Suppressor macrophage treated with lipopolysaccharide for 1 hour (primary cell): ENCODE data around the gene MTCH1.
A peak's percentile ranks its signal among the peaks of the same experiment; 100 is the strongest.

Experiments
- DNase-seq, 3 donors: peaks; one replicate each; pipeline ENCODE4 v3.0.0-alpha.2; 2020 to 2022

MTCH1 gene

GRCh38 chr6:36989264-36989663 lies 3.3 kb upstream of the MTCH1 start:
- DNase-seq: no peak

- no peak for DNase-seq
These were observed 680 bp upstream of the MTCH1 start for GRCh38 chr6:36986704-36987047.

DNA sequence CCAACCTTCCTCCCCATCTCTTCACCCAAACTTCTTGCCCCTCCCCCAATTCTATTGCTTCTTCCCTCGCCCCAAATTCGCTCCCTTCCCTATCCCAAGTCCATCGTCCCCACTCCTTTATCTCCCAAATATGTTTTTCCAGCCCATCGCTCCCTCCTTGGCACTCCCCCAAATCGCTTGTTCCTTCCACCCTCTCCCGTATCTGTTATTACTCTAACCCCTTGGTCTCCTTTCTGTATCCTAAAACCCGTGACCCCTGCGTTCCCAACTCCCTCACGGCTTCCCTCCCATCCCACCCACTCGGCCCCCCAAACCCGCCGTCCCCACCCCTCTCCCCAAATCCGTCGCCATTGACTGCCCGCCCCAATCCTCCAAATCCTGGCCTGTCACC lies 584 bp downstream of the MTCH1 start:
- DNase-seq: no peak

- peak; percentile 82 to 90 (median 87) for DNase-seq
These were observed 1.2 kb downstream of the MTCH1 start for GRCh38 chr6:36984581-36985416.

DNA sequence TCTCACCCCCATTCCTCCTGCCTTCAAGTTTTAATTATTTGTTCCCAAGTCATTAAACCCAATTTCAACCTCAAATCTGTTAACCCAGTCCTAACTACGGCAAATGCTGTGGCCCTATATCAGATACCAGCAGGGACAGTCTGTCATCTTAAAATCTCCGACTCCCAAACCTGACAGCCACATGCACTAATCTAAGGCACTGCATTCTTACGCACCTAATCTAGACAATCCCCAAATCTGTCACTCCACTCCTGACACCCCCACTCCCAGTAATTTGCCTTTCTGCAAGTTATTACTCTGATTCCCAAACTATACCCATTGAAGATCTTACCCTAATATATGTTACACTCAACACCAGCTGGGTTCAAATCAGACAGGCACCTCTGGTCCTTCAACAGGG lies 2.5 kb downstream of the MTCH1 start:
- no peak for DNase-seq

- no peak for DNase-seq
These were observed 4.9 kb downstream of the MTCH1 start for GRCh38 chr6:36980876-36981619.

DNA sequence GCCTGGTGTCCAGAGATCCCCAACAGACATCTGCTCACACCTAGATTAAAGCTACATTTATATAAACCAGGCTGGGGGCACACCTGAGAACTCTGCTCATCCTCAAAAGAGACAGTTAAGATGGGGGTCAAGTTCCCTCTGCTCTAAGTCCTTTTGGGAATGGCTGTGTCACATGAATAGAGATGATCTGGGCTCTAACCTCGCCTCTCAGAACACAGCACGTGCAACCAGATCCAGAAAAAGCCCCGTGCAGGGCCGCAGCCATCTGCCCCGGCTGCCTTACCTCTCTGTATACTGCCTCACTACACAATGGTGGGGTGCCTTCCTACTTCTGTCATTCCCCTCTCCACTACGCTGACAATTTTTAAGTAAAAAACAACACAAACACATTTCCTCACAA lies 5.9 kb downstream of the MTCH1 start:
- DNase-seq: no peak

- no peak for DNase-seq
These were observed 6.7 kb downstream of the MTCH1 start for GRCh38 chr6:36979347-36979742.

GRCh38 chr6:36978421-36979346 lies 7.3 kb downstream of the MTCH1 start:
- DNase-seq: no peak

DNA sequence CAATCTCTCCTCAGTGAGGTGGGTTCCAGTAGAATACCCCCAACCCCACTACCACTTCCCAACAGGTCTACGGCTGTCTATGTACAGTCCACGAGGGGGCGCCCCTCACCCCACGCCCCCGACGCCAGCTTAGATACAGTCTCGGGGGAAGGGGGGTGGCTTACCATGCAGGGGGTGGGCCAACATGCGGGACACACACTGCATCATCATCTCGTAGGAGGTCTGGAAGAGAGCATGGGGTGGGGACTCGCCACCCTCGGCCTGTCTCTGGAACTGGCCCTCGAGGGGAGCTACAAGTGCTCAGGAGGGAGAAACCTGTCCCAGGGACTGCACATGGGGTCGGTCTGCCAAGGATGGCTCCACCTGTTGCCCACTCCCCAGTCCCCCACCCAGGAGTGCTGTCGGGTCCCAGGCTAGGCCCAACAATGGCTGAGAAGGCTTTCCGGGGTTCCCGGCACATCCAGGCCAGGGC lies 8.5 kb downstream of the MTCH1 start:
- DNase-seq: peak; percentile 24 to 46 (median 29)

GRCh38 chr6:36976931-36977330 lies 9.1 kb downstream of the MTCH1 start:
- DNase-seq: no peak

- DNase-seq: no peak
These were observed 9.5 kb downstream of the MTCH1 start for GRCh38 chr6:36976509-36976908.

DNA sequence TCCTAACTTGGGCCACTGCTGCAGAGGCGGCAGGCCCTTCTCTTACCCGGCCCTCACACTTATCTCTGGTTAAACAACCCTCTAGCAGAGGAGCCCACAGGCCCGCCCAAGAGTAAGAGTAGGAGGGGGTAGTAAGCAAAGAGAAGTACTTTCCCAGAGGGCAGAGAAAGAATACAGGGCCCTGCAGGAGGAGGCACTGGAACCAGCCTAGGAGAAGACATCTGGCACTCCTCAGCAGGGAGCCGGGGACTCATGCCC lies 10.1 kb downstream of the MTCH1 start:
- DNase-seq: no peak

DNA sequence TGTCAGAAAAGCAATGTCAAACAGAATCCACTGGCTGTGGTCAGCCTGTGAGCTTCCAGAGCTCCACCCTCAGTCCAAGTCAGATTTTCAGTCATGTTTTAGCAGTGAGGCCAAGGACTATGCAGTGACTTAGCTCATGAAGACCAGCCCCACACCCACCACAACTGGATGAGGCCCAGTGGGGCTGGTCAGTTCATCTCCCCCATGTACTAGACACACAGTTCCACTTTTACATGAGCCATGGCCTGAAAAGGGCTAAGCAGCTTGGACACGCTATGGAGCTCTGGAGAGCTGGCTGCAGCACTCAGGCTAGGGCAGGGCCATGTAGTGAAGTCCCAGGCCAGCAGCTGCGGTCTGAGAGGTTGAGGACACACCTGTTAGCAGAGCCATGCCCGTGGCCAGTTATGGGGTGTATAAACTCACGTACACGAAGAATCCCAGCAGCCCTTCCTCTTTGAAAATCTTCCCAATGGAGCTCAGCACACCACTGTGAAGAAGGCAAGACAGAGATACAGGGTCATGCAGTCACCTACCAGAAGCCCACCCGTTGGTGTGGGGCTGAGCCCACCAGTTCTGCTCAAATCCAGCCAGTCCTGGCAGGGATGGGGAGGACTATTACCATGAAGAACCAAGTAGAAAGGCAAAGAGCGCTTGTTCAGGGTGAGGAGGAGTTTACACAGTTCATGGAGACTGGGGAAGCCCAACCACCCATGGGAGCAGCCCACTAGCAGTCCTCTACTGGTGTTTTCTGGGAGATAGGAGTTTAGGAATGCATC lies 10.6 kb downstream of the MTCH1 start:
- no peak for DNase-seq

DNA sequence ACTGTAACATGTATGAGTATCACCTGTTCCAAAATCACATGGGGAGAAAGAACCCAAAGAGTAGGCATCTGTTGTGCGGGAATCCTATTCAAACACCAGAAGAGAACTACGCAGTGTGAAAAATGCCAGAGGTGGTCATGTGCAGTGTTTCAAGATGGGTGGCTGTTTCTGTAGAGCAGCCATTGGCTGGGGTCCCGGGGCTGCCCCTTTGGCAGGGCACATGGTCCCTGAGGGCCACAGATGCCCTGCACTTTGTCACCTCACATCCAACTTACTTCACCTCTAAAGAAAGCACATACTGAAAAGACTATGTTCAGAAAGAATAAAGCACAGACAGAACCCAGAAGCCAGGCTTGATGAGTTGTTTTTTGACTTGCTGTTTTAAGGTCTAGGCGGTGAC lies 12.3 kb downstream of the MTCH1 start:
- DNase-seq: no peak

- DNase-seq: no peak
These were observed 12.8 kb downstream of the MTCH1 start for GRCh38 chr6:36973190-36973589.

DNA sequence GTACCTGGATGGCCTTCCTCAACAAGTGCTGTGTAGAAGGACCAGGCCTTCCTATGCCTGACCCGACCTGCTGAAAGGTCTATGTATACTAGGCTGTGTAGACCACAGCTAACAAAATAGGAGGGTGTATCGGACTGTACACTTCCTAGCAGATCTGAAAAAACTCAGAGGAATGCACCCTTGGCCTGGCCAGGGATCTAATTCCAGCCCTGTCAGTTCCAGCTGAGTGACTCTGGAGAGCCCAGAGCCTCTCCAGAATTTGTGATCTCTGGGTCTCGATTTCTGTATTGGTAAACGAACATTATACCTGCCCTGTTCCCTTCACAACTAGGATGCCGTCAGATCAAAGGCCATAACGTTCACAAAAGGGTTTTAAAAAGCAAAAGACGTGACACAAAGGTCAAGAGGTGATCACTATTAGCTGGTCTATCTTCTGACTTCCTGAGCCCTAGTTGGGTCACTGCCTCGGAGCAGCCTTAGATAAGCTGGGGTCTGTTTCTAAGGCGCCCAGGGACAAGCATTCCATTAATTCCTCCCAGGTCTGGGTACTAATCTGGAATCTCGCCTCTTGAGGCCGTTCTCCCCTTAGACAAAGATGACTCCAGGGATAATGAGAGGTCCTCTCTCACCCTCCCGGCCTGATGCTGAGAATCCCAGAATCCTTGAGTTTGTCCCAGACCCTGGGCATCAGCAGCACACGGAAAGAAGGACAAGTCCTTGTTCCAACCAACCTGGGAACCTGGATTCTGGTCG lies 13.9 kb downstream of the MTCH1 start:
- no peak for DNase-seq

- no peak for DNase-seq
These were observed 14.8 kb downstream of the MTCH1 start for GRCh38 chr6:36970892-36971842.

DNA sequence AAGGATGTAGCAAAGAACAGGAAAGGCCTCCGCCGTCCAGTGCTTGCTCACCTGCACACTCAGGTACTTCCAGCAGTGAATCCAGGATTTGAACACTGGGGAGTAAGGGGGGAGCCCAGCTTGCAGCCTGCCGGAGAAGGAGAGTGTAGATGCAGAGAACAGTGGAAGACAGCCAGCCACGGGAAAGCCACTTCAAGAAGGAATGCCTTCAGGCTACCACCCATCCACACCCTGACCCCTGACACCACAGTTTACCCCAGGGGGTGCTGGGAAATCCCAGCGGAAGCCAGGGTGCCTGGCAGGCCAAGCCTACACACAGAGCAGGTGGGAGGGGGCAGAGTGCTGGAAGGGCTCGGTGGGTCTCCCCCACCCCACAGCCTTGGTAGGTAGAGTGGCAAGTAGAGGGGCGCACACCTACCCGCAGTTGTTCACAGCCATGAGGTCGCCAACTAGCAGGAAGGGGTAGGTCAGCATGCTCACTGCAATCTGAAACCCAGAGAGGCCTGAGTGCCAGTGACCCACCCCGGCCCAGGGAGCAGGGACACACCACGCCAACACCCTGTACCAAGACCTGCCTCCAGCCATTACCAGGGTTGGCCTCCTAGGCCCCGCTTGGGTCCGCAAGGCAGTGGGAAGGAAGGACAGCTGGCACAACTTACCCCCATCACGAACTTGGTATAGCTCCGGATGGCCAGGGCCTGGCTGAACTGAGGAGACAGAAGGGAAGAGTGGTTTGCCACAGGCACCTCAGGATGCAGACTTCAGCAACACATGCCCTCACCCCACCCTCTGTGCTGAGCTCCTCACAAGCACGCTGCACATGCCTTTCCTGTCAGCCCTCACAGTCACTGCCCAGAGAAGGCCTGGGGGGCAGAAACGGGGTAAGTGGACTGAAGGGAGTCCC lies 15.8 kb downstream of the MTCH1 start:
- DNase-seq: no peak

GRCh38 chr6:36969240-36969691 lies 16.7 kb downstream of the MTCH1 start:
- DNase-seq: no peak
